Astrocyte of the spinal cord (primary cell): Measurements from ENCODE around the gene PHLDB1.
"Not testable (repeated sequence)": the region's sequence is repeated elsewhere in the genome, so short reads cannot be mapped to it uniquely, and the experiment has no call there.

Experiments
- DNase-seq: peaks from one replicate; pipeline ENCODE4 v3.0.0; 2011; ENCODE audit warnings: low read depth, low spot score
- H3K4me3 ChIP-seq: 2 replicates; pipeline ENCODE4 v1.5.1; 2011; ENCODE audit warnings: low read depth, mild to moderate bottlenecking, low read length, moderate library complexity
- in situ Hi-C: cut with HindIII; loops from 2 replicates; pipeline ENCODE4 v1.10.0; 2017; ENCODE audit warnings: low sequenced_read_pairs
- TF ChIP-seq, protein P1 (sequence below): IDR thresholded peaks from 2 replicates; pipeline ENCODE4 v1.5.1; 2012; ENCODE audit warnings: low read depth, mild to moderate bottlenecking, low read length, inconsistent platforms

Gene PHLDB1

DNA sequence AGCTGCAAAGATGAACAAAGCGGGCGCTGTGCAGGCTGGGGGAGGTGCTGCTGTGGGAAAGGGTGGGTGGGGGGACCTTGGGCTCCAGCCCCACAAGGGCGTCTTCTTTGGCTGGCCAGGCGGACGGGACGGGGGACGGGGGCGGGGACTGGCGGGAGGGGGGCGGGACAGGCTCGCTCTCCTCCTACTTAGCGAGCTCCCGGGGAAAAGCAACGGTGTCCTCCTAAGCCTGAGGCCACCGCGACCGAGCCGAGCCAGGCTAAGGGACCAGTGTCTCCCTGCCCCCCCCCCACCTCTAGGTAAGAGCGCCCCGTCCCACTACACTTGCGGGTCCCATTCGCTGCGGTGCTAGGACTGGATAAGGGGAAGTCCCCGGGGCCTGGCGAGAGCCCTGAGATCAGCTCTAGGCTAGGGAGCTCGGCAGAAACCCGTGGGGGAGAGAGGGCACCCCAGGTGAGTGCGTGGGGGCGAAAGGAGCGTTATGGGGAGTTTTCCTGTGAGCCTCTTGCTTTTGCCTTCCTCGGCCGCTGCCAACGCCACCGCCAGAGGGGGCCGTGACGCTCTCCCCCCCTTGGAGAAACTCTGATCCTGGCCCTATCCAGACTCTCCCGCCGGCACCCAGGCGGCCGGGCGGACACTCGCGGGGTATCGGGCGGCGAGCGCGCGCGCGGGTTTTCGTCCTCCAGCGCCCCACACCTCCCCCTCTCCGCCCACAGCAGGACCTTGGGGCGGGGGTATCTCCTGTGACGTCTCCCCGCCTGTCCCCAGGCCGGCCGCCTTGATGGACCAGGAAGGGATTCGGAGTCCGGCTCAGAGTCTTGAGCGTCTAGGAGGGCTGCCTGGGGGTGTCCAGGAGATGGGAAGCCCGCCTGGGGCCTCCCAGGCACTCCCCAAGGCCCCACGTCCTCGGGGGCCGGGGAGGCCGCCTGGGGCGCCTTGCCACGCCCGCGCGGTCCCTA lies at the start of gene PHLDB1:
TSS of gene PHLDB1 (plus strand) at position 215 of the 959 bp plus-strand sequence. CDS start 6,222 bp downstream, outside the sequence.
- peak; percentile 70 for DNase-seq
- peak within 1 kb of the TSS; percentile 77 for H3K4me3 ChIP-seq
- TF ChIP-seq, protein P1, sequence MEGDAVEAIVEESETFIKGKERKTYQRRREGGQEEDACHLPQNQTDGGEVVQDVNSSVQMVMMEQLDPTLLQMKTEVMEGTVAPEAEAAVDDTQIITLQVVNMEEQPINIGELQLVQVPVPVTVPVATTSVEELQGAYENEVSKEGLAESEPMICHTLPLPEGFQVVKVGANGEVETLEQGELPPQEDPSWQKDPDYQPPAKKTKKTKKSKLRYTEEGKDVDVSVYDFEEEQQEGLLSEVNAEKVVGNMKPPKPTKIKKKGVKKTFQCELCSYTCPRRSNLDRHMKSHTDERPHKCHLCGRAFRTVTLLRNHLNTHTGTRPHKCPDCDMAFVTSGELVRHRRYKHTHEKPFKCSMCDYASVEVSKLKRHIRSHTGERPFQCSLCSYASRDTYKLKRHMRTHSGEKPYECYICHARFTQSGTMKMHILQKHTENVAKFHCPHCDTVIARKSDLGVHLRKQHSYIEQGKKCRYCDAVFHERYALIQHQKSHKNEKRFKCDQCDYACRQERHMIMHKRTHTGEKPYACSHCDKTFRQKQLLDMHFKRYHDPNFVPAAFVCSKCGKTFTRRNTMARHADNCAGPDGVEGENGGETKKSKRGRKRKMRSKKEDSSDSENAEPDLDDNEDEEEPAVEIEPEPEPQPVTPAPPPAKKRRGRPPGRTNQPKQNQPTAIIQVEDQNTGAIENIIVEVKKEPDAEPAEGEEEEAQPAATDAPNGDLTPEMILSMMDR: peak; percentile 68
- in situ Hi-C loops: no loop called here

DNA sequence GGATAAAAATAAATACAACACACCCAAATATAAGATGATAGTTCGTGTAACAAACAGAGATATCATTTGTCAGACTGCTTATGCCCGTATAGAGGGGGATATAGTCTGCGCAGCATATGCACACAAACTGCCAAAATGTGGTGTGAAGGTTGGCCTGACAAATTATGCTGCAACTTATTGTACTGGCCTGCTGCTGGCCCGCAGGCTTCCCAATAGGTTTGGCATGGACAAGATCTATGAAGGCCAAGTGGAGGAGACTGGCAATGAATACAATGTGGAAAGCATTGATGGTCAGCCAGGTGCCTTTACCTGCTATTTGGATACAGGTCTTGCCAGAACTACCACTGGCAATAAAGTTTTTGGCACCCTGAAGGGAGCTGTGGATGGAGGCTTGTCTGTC lies 46.6 kb upstream of the PHLDB1 start:
- no peak for DNase-seq
- TF ChIP-seq, protein P1: no peak
- H3K4me3 ChIP-seq: no peak overlapping the region
- in situ Hi-C loops: no loop called here

DNA sequence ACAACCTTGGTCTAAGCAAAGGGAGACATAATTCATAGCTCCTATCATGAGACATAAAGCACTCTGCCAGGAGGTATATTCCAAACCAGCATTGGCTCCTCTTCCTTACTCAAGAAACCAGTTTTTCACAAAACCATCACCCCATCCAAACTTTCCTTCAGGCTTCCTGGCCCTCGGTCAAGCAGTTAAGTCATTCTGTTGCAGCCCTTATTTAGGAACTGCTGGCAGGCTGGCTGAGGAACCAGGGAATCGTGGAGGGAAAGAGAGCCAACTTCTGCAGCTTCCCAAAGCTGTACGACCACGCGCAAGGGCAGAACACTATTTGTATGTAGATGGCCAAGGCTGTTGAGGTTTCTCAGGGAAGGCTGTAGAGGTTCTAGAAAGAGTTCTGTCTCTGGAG lies 42.4 kb upstream of the PHLDB1 start:
- TF ChIP-seq, protein P1: no peak
- H3K4me3 ChIP-seq: peak overlapping the region; percentile 71
- no peak for DNase-seq
- in situ Hi-C loops: no loop called here

DNA sequence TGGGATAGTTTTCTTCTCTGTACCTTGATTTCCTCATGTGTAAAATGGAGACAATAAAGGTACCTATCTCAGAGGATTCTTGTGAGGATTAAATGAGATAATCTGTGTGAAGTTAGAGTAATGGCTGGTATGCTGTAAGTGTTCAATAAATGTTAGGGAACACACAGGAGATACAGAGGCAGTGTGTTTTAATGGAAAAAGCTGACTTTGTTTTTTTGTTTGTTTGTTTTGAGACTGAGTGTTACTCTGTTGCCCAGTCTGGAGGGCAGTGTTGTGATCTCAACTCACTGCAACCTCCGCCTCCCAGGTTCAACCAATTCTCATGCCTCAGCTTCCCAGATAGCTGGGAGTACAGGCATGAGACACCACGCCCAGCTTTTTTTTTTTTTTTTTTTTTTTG lies 37.7 kb upstream of the PHLDB1 start:
- no peak for DNase-seq
- TF ChIP-seq, protein P1: no peak
- no peak overlapping the region for H3K4me3 ChIP-seq
- in situ Hi-C loops: no loop called here

DNA sequence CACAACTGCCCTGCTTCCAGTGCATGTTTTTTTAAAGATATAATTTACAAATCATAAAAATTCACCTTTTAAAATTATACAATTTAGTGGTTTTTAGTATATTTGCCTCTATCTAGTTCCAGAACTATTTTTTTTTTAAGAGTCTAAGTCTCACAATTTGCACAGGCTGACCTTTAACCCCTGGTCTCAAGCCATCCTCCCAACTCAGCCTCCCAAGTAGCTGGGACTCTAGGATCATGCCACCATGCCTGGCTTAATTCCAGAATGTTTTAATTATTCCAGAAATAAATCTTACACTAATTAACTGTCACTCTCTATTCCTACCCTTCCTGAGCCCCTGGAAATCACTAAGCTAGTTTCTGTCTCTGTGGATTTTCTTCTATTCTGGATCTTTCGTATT lies 36.6 kb upstream of the PHLDB1 start:
- in situ Hi-C loops: no loop called here
- TF ChIP-seq, protein P1: no peak
- no peak overlapping the region for H3K4me3 ChIP-seq
- DNase-seq: no peak

DNA sequence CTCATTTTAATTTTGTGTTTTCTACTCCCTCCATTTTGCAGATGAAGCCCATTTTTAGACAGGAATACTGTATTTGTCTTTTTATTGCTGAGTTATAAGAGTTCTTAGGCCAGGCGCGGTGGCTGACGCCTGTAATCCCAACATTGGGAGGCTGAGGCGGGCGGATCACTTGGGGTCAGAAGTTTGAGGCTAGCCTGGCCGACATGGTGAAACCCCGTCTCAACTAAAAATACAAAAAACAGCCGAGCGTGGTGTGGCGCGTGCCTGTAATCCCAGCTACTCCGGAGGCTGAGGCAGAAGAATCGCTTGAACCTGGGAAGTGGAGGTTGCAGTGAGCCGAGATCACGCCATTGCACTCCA lies 35.7 kb upstream of the PHLDB1 start:
- H3K4me3 ChIP-seq: peak overlapping the region; percentile 99
- peak; percentile 14 for DNase-seq
- in situ Hi-C loops: not testable (repeated sequence)
